Activated T-helper 1 cell treated with anti-CD3 and anti-CD28 coated beads, Interleukin-2, amount 50 U/mL, for 16 hours (primary cell): ENCODE data around the gene UBE2N.
"Not testable (repeated sequence)": the region's sequence is repeated elsewhere in the genome, so short reads cannot be mapped to it uniquely, and the experiment has no call there.

Source experiments
- DNase-seq, 2 donors: peaks; one replicate each; pipeline ENCODE4 v3.0.0-alpha.2; 2020; ENCODE audit warnings: low read depth in 1 of 2, low spot score in 1 of 2

Gene UBE2N

DNA sequence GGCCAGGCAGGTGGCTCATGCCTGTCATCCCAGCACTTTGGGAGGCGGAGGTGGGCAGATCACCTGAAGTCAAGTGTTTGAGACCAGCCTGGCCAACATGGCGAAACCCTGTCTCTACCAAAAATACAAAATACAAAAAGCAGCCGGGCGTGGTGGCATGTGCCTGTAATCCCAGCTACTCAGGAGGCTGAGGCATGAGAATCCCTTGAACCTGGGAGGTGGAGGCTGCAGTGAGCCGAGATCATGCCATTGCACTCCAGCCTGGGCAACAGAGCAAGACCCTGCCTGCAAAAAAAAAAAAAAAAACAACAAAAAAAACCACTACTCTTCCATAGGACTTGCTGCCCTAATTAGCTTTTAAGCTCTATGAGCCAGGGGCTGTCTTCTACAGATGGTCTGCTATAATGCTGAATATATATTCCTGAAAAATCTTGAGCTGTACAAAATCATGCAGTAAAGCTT is 59.7 kb downstream of the UBE2N start:
- DNase-seq, result not testable (repeated sequence)

- no peak for DNase-seq
These were observed 60.4 kb downstream of the UBE2N start for GRCh38 chr12:93381161-93381975.

GRCh38 chr12:93380480-93381121 is 61.1 kb downstream of the UBE2N start:
- no peak for DNase-seq

- no peak for DNase-seq
These were observed 61.8 kb downstream of the UBE2N start for GRCh38 chr12:93379981-93380361.

- no peak for DNase-seq
These were observed 62.3 kb downstream of the UBE2N start for GRCh38 chr12:93379326-93379980.

- DNase-seq, result no peak
These were observed 62.8 kb downstream of the UBE2N start for GRCh38 chr12:93378998-93379325.

GRCh38 chr12:93378196-93378997 is 63.4 kb downstream of the UBE2N start:
- peak; percentile 23 to 39 for DNase-seq

DNA sequence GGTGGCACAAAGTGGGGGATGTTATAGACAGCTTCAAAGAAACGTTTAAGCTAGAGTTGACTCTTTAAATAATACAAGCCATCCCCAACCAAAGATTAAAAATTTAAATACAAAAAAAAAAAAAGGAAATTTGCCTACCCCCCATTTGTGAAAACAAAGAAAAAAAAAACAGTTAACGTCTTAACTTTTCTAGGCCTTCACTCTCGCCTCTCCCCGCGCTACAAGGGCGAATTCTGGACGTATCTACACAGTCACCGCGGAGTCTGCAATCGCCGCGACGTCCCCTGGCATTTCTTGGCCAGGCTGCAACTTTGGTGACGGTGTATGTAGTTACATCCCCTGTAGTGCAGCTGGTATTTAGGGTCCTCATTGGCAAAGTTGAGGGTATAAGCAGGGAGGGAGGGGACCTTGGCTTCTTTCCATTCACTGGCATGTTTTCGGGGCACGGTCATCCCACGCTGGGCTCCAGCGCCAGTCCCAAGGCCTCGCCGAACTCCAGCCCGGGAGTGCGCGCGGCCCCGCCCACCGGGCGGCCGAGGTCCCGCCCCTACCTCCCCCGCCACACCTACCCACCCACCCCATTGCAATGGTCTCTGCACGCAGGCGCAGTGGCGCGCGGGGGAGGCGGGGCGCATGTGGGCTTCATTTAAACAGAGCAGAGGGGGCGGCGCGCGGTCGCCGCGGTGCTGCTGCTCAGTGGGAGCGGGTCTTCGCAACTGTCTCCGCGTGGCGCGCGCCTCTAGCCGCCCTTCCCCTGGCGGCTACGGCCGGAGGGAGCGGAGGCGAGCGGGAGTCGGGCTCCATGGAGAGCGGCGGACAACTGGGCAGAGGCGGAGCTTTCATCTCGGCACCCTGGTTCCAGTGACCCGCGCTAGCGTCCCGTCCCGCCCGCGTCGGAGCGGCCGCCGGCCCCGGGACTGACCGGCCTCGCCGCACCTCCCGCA is 64.2 kb downstream of the UBE2N start, which contains the start of gene NUDT4:
NUDT4 (plus strand) TSS at position 674 of the 944 bp plus-strand sequence. CDS start 398 bp downstream, outside the sequence.
- peak; percentile 94 for DNase-seq

DNA sequence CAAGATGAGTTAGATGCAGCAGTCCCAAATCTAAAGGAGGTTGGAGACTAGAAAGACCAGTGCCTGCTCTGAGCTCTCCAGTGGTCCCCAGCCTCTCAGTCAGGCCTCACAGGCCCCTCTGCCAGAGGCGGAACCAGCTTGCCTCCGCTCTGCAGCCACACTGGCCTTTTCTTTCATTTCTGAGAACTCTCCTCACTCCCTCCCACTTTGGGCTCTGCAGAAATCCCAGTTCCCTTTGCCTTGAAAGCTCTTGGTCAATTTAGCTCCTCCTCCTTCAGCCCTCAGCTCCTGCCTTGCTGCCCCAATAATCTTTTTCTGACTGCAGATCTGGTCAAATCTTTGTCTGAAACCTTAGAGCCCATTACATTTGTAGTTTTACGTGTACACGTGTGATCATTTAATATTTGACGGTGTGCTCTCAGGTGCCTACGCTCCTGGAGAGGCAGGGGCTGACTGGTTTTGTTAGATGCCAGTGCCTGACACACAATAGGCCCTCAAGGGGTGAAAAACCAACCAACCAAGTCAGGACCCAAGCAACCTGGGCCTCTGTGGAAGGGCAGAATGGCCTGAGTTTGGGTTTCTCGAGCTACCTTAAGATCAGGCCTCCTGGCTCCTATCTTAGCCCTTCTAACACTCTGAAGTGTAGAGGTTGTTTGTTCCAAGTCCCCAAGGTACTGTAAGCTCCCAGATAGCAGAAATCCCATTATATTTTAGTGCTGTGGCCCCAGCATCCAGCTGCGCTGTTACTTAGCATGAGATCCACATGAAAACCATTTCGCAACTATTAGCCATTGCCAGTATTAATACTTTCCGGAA is 65.1 kb downstream of the UBE2N start:
- no peak for DNase-seq

DNA sequence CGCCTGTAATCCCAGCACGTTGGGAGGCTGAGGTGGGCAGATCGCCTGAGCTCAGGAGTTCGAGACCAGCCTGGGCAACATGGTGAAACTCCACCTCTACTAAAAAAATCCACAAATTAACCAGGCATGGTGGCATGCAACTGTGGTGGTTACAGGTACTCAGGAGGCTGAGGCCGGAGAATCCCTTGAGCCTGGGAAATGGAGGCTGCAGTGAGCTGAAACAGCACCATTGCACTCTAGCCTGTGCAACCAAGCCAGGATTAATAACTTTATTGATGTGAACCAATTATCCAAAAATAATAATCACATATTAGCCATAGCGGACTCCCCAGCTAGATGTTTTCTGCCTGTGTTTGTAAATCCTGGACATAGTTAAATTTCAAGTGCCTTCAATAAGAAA is 65.8 kb downstream of the UBE2N start:
- DNase-seq, result no peak

DNA sequence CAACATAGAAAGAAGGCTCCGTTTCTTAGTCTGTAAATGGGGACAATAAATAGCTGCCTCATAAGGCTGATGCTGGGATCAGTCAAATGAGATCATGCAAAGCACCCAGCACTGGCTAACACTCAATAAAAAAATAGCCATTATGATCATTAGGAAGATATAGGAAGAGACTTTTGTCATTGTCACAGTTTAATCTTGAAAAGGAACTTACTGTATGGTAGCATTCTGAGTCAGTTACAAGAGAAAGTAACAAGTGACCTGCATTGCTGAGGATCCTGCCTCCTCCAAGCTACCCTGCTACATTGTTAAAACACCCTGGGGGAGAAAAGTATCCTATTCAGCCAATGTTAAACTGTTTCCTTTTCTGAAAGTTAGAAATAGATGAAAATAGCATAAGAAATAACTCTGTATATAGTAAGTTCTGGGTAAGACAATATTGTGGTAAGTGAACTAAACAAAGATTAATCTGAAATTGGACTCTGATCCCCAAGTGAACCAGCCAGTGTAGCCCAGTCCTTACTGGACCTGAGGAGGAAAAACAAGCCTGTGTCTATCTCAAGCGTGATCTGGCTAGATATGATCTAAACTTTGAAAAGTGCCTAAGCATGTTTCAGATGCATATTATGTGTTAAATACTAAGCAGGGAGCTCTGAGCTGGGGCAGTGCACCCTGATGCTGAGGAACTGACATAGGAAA is 67.6 kb downstream of the UBE2N start:
- DNase-seq, result no peak

DNA sequence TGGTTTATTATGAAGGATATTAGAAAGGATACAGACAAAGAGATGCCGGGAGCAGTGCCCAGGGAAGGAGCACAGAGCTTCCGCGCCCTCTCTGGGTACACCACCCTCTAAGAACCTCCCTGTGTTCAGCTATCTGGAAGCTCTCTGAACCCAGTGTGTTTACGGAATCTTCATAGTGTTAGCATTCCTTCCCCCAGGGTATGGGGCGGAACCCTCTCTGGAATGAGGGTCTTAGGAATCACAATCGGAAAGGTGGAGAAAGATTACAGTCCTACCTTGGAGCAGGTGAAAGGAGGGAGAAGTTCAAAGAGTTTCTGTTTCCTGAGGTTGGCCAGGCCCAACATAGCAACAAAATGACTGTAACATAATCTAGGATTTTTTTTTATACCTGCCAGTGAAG is 70.8 kb downstream of the UBE2N start:
- DNase-seq, result no peak

GRCh38 chr12:93369505-93369904 is 72.2 kb downstream of the UBE2N start:
- DNase-seq, result no peak

DNA sequence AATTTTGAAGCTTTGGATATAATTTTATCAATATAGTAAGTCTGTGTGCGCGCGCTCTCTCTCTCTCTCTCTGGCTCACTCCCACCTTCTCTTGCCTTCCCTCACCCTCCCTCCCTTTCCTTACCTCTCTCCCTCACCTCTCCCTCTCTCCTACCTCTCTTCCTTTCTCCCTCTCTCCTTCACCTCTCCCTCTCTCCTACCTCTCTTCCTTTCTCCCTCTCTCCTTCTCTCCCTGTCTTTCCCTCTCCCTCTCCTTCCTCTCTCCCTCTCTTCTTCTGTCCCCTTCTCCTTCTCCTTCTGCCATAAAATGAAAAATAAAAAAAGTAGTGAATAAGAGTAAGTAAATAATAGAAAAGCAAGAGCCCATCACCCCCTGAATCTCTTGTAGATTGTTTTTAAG is 73.0 kb downstream of the UBE2N start:
- DNase-seq, result no peak

GRCh38 chr12:93366422-93366821 is 75.3 kb downstream of the UBE2N start:
- no peak for DNase-seq

DNA sequence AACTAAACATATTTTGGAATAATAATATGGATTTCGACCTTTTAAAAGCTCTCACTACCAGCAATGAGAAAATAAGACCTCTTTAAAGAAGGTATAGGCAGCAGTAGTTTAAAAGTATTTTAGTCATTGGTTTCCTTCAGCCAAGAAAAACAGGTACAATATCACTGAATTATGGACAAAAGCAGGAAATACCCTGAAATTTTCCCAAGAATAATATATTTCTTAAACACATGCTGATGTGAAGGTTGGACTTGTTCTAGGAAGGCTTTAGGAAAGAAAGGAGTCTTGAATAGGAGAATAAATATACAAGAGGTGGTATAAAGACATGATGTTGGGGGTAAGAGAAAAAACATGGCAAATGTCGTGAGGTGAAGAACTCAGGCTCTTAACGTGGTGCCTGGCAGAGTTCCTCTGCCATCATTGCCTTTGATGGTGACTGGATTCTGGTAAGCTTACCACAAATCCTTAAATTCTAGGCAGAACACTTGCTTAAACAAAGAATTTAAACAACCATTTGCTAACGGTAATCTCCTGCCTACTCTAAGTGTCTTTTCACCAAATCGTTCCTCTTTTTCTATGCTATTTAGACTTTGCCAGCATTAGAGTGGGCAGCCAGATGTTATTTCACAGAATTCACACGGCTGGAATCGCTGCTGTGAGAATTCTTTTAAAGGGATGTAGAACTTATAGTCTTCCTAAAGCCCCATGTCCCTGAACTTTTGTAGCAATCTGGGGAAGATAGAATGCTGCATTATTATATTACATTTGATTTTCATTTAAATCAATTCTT is 75.9 kb downstream of the UBE2N start:
- DNase-seq, result no peak

DNA sequence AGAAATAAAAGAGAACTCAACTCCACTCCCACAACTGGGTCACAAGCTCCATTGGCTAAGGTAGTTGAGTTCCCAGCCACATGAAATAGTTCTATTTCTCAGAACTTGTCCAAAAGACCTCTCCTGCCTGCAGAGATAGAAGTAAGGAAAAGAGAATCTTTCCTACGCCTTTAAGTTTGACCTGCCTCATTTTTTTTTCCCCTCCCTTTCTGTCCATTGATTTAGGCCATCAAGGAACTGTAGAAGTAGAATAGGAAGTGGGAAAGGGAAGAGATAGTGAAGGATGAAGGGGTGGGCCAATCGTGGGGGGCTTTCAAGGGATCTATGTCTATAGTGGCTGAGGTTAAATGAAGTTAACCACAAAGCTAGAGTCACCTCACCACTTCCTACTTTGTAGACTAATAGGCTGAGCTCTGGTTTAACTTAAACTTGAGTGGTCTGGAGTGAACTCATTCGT is 77.9 kb downstream of the UBE2N start:
- no peak for DNase-seq
